Tibial nerve (tissue), 4 donors: Measurements from ENCODE around the gene SELENON.

Source experiments
- EP300 ChIP-seq, 2 donors: sonication (generic); formaldehyde crosslinking; IDR thresholded peaks; one replicate each; pipeline ENCODE4 v1.6.1; 2017; ENCODE audit warnings: antibody characterized with exemption in 2 of 2, mild to moderate bottlenecking in 1 of 2
- POLR2A ChIP-seq, 2 donors: fragments of 450-650 bp; IDR thresholded peaks; one replicate each; pipeline ENCODE4 v1.6.1; 2017; ENCODE audit warnings: antibody characterized with exemption in 2 of 2, mild to moderate bottlenecking in 2 of 2, moderate library complexity in 2 of 2
- TF ChIP-seq, protein P1 (sequence below), 5 experiments: fragments of 200-600 bp in 3 of 5; fragments of 450-650 bp in 2 of 5; sonication (generic) in 3 of 5; IDR thresholded peaks; one replicate each; pipeline ENCODE4 v1.5.1; 2016 to 2019; ENCODE audit warnings: antibody characterized with exemption in 5 of 5, mild to moderate bottlenecking in 3 of 5, moderate library complexity in 2 of 5

DNA sequence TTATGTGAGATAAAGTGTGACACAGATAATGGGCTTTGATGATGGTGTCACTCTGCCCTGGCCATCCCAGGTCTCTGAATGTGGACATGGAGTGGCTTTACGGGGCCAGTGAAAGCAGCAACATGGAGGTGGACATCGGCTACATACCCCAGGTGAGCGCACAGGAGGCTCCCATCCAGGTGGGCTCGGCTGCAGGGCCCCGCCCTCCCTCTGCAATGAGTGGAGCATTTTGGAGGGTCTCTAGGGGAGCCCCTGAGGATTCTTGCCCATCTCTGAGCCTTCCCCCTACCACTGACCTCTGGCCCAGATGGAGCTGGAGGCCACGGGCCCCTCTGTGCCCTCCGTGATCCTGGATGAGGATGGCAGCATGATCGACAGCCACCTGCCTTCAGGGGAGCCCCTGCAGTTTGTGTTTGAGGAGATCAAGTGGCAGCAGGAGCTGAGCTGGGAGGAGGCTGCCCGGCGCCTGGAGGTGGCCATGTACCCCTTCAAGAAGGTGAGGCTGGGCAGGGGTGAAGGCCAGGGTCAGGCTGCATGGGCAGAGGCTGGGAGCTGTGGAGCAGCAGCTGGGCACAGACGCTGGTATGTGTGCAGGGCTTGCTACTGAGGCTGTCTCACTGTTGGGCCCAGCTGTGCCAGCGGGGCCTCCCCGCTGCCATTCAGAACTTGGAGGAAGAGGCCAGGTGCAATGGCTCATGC, 11.5 kb downstream of the SELENON start:
- TF ChIP-seq, protein P1, sequence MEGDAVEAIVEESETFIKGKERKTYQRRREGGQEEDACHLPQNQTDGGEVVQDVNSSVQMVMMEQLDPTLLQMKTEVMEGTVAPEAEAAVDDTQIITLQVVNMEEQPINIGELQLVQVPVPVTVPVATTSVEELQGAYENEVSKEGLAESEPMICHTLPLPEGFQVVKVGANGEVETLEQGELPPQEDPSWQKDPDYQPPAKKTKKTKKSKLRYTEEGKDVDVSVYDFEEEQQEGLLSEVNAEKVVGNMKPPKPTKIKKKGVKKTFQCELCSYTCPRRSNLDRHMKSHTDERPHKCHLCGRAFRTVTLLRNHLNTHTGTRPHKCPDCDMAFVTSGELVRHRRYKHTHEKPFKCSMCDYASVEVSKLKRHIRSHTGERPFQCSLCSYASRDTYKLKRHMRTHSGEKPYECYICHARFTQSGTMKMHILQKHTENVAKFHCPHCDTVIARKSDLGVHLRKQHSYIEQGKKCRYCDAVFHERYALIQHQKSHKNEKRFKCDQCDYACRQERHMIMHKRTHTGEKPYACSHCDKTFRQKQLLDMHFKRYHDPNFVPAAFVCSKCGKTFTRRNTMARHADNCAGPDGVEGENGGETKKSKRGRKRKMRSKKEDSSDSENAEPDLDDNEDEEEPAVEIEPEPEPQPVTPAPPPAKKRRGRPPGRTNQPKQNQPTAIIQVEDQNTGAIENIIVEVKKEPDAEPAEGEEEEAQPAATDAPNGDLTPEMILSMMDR (IDR thresholded peaks at IDR 0.05): no peak
- TF ChIP-seq POLR2A (IDR thresholded peaks at IDR 0.05) (no peak), EP300 (IDR thresholded peaks at IDR 0.05) (no peak)
